NCI-H1436 treated with DMSO at 0.1 percent for 48 hours (cell line): ENCODE measurements around the gene CTDSPL.
"Not testable (repeated sequence)": the region's sequence is repeated elsewhere in the genome, so short reads cannot be mapped to it uniquely, and the experiment has no call there.

ENCODE experiments used
- DNase-seq: peaks from one replicate; lab custom pipeline; 2025; lab: John Stamatoyannopoulos, UW

The CTDSPL gene

GRCh38 chr3:37861620-37862041 is at the start of gene CTDSPL:
CTDSPL (plus strand) TSS chr3:37861880; CDS start chr3:37862200, 320 bp downstream.
- no peak for DNase-seq

- no peak for DNase-seq
Observed at GRCh38 chr3:37812499-37812896, 49.2 kb upstream of the CTDSPL start.

GRCh38 chr3:37813403-37813802 is 48.3 kb upstream of the CTDSPL start:
- DNase-seq: no peak

DNA sequence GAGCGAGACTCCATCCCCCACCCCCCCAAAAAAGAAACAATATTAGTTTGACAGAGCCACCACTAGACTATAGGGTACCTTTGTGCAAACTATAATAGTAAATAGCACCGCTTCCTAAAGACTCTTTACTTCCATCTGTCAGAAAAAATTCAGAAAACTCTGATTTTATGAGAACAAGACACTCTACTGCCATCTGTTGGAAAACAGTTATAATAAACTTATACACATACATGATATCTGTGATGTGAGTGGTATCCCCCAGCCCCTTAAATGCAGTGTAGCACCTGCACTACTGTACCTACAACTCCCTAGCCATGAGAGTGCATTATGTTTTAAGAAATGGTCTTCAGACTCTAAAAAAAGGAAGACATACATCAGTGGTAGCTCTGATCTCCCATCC is 47.1 kb upstream of the CTDSPL start:
- DNase-seq: no peak

DNA sequence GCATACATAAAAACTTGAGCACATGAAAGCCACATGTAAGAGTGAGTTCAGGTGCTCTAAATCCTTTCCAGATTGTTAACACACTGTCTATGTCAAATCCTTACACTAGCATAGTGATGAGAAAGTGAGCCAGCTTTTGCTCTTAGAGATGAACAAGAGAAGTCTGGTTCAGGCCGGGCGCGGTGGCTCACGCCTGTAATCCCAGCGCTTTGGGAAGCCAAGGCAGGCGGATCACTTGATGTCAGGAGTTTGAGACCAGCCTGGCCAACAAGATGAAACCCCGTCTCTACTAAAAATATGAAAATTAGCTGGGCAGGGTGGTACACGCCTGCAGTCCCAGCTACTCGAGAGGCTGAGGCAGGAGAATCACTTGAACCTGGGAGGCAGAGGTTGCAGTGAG is 46.5 kb upstream of the CTDSPL start:
- DNase-seq: not testable (repeated sequence)

GRCh38 chr3:37816271-37816670 is 45.4 kb upstream of the CTDSPL start:
- DNase-seq: no peak

DNA sequence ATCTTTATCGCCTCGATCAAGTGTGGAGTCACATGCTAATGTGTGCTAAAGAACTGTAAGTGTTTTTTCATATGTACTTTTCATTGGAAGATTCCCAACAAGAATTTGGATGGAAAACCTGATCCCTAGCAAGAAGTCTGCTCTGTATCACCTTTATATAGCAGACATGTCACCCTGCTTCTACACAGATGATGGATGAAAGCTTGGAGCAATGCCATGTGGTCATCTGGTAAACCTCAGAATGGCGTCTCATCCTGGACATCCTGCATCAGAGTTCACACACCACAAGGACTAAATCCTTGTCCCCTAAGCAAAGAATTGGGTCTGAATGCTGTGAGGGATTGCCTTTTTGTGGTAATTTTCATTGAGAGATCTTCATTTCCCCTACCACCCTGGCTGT is 42.1 kb upstream of the CTDSPL start:
- no peak for DNase-seq

- no peak for DNase-seq
Observed at GRCh38 chr3:37820286-37820685, 41.4 kb upstream of the CTDSPL start.

GRCh38 chr3:37823189-37823588 is 38.5 kb upstream of the CTDSPL start:
- no peak for DNase-seq

- DNase-seq: no peak
Observed at GRCh38 chr3:37824090-37824953, 37.4 kb upstream of the CTDSPL start.

DNA sequence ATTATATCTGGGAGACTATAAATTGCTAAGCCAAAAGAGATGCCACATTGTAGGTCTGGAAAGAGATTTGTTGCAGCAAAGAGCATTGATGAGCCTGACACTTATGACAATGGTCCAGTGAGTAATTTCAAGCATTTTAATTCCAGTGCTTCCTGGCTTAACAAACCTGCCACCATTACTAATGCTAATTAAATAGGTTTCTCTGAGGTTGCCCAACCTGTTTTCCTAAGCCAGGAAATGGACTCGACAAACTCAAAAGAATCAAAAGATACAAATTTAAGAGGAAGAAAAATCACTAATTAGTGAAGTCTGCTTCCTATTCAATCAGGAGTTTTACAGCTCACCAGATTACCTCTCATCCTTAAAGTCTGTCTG is 36.7 kb upstream of the CTDSPL start:
- DNase-seq: no peak

- DNase-seq: no peak
Observed at GRCh38 chr3:37825744-37826400, 35.8 kb upstream of the CTDSPL start.

DNA sequence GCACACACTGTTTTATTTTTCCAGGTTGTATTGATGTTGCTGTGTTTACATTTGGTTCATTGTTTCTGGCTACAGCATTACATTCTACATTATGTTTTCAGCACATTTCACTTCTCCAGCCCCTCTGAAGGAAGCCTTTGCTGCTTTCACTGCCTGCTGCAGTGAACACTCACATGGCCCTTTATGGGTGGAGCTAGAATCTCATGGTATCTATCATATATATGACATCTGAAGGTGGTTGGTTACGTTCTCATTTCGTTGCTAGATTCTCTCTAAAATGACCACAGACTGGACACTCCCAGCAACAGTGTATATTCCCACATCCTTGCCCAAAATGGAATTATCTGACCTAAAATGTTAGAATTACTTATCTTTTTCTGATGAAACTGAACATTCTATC is 35.2 kb upstream of the CTDSPL start:
- no peak for DNase-seq

GRCh38 chr3:37826933-37827332 is 34.7 kb upstream of the CTDSPL start:
- DNase-seq: no peak

DNA sequence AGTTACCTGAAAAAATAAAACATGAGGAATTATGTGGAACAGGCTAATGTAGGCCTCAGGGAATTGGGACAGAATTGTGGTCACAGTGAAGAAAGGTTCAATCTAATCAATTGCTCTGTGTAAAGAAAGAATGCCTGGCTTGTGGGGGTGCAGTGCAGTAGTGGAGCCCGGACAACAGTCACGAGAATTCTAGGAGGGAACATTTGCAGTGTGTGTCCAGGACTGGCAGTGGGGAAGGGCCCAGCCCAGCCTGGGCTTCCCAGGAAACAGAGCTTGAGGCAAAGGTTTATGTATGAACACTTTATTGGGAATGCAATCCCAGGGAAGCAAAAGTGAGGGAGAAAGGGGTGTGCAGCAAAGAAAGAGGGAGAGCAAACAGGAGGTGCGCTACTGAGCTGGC is 29.2 kb upstream of the CTDSPL start:
- DNase-seq: no peak

DNA sequence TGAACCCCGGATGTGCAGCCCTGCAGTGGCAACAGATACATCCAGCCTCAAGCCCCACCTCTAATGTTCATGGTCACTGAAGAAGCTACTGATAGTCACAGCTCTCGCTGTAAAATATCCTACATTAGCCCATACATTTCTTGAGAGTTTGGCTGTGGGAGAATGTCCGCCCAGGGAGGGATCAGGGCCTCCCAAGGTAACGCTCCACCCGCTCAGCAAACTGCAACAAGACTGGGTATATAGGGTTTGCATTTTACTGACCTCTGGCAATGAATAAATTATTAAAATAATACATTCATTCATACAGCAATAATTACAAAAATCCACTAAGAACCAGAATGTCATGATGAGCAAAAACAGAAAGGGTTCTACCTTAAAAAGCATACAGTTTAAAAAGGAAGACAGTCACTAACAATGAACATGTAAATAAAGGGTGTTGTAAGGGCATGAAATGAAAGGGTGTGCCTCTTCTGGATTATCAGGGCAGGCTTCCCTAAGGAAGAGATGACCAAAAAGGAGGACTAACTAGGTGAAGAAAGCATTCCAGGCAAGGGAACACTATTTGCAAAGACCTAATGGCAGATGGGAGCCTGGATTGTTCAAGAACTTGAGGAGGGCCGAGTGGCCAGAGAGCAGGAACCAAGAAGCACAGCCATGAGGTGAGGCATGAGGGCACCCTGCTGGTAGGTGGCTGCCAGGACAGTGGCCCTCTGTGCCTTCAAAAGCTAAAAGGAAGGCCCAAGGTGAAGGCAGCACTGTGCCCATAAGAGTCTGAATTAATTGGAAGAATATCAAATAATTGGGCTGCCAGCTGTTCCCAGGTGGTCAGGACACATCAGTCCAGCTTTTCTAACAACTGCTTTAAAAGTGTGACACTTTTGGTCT is 28.1 kb upstream of the CTDSPL start:
- no peak for DNase-seq

DNA sequence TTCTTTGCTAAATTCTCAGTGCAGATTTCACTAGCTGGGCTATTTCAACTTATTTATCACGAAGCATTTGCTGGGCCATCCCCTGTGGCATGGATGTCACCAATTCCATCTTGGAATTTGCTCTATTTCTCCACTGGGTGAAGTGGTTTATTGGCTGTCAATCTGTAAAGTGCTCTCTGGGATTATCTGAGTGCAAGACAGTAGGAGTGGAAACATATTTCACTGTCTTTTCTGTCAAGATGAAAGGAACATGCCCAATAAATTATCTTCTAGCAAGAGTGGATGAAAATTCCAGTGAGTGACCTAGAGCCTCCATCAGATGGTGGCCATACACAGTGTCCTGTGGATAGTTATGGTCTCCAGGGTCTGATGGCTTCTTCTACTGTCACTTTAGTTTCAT is 25.1 kb upstream of the CTDSPL start:
- DNase-seq: no peak

DNA sequence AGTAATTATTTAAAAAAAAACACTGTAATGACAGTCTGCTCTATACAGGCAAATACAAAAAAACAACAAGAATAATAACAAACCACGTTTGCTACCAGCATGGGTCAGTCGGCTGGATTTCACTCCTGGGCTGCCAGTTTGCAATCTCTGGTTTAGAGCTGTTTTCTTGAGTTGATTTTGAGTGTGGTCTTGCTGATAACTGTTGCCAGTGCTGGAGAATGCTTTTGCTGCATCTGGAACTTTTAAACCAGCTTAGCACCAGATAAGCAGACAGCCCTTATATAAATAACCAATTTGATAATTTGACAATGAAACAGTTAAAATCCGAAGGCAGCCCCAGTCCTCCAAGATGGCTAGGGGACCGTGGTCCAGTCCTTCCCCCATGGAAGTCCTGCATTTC is 14.0 kb upstream of the CTDSPL start:
- DNase-seq: no peak

DNA sequence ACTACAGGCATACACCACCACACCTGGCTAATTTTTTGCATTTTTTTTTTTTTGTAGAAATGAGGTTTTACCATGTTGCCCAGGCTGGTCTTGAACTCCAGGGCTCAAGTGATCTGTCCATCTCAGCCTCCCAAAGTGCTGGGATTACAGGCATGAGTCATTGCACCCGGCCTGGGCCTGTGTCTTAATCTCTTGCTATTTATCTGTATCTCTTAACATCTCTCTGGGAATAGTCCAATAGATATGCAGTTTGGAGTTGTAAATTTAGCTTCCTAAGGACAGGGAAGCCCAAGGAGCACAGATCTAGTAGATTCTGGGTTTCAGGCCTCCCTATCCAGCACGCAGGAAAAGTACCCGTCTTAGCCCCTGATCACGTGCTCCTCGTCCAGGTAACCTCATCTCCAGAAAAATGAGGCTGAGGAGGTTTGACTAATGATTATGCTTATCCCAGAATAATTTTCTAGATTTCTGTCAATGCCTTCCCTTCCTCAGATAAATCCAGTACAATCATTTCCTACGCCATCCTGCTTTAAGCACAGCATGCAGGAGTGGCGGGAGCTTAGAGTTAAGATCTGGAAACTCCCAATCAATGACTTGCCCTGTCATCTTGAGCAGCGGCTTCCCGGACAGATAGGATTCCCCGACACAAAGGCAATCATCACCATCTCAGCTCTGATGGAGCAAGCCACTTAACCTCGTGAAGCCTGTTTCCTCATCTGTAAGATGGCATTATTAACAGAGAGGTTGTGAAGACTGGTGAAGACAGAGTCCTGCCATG is 12.3 kb upstream of the CTDSPL start:
- no peak for DNase-seq

GRCh38 chr3:37852097-37852496 is 9.6 kb upstream of the CTDSPL start:
- DNase-seq: no peak

DNA sequence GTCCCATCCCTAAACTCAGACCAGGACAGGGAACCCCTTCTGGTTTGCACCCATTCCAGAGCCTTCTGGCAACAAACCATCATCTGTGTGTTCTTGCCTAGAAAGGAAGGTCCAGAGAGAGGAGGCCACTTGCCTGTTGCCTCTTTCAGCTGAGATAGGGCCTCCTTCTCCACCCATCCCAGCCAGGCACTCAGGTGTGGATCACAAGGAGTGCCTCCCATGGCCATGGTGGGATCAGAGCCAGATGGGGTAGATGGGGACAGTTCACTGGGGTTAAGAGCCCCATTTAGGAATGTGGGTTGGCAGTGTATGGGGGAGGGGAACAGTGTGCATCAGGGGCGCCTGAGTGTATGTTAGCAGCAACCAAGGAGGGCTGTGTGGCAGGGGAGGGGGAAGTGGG is 8.9 kb upstream of the CTDSPL start:
- DNase-seq: no peak
